HepG2 (cell line): ENCODE data around the gene CLIC3. TPM values are rescaled to one million over a fixed set of nuclear protein-coding genes. Genes with fewer than 3 reads are reported as not detected.
A peak's percentile ranks its signal among the peaks of the same experiment; 100 is the strongest.

Experiments
- ATAD3A ChIP-seq: sonication (generic); formaldehyde crosslinking; IDR thresholded peaks from 2 replicates; pipeline ENCODE4 v1.4.0; 2020; ENCODE audit warnings: missing genetic modification reagents
- DPF2 ChIP-seq: sonication (generic); formaldehyde crosslinking; IDR thresholded peaks from 2 replicates; pipeline ENCODE4 v1.4.0; 2020; ENCODE audit warnings: mild to moderate bottlenecking, low read depth, missing genetic modification reagents, borderline replicate concordance
- EEA1 ChIP-seq: sonication (generic); formaldehyde crosslinking; IDR thresholded peaks from 2 replicates; pipeline ENCODE4 v1.5.1; 2020; ENCODE audit warnings: mild to moderate bottlenecking, missing genetic modification reagents, borderline replicate concordance
- JUNB ChIP-seq: sonication (generic); formaldehyde crosslinking; IDR thresholded peaks from 2 replicates; pipeline ENCODE4 v1.8.0; 2022; ENCODE audit warnings: missing genetic modification reagents, mild to moderate bottlenecking, borderline replicate concordance
- KDM5B ChIP-seq: sonication (generic); formaldehyde crosslinking; IDR thresholded peaks from 2 replicates; pipeline ENCODE4 v1.4.0; 2020; ENCODE audit warnings: missing genetic modification reagents, mild to moderate bottlenecking, borderline replicate concordance
- PHF20 ChIP-seq: sonication (generic); formaldehyde crosslinking; IDR thresholded peaks from 2 replicates; pipeline ENCODE4 v1.5.0; 2020; ENCODE audit warnings: mild to moderate bottlenecking, missing genetic modification reagents
- RBM39 ChIP-seq: fragments of 200-400 bp; formaldehyde crosslinking; IDR thresholded peaks from one replicate; pipeline ENCODE4 v1.6.1; 2018; ENCODE audit warnings: antibody characterized with exemption, mild to moderate bottlenecking, low read depth, low read length; ENCODE audit not compliant: poor library complexity, severe bottlenecking
- RNF2 ChIP-seq: fragments of 450-650 bp; conservative IDR thresholded peaks from 2 replicates; pipeline ENCODE4 v1.6.1; 2016; ENCODE audit warnings: low read depth
- SAP130 ChIP-seq: IDR thresholded peaks from 2 replicates; pipeline ENCODE4 v1.6.1; 2016; ENCODE audit warnings: low read depth
- ZFX ChIP-seq: sonication (generic); formaldehyde crosslinking; IDR thresholded peaks from 2 replicates; pipeline ENCODE4 v1.4.0; 2020; ENCODE audit warnings: mild to moderate bottlenecking, low read depth, missing genetic modification reagents, moderate library complexity
- ZNF230 ChIP-seq: sonication (generic); formaldehyde crosslinking; IDR thresholded peaks from 2 replicates; pipeline ENCODE4 v1.4.0; 2020; ENCODE audit warnings: mild to moderate bottlenecking, missing genetic modification reagents
- ZNF296 ChIP-seq: sonication (generic); formaldehyde crosslinking; conservative IDR thresholded peaks from 2 replicates; pipeline ENCODE4 v1.5.0; 2020; ENCODE audit warnings: mild to moderate bottlenecking, missing genetic modification reagents
- ZNF598 ChIP-seq: sonication (generic); formaldehyde crosslinking; IDR thresholded peaks from 2 replicates; pipeline ENCODE4 v1.5.1; 2020; ENCODE audit warnings: mild to moderate bottlenecking, missing genetic modification reagents, borderline replicate concordance
- ZNF724P ChIP-seq: sonication (generic); formaldehyde crosslinking; IDR thresholded peaks from 2 replicates; pipeline ENCODE4 v1.8.0; 2022; ENCODE audit warnings: missing genetic modification reagents, borderline replicate concordance
- ZNF839 ChIP-seq: sonication (generic); formaldehyde crosslinking; IDR thresholded peaks from 2 replicates; pipeline ENCODE4 v1.4.0; 2020; ENCODE audit warnings: missing genetic modification reagents, mild to moderate bottlenecking, borderline replicate concordance
- ZNF879 ChIP-seq: sonication (generic); formaldehyde crosslinking; IDR thresholded peaks from 2 replicates; pipeline ENCODE4 v1.8.1; 2023; ENCODE audit warnings: missing genetic modification reagents
- polyA plus RNA-seq, 8 experiments: library from polyadenylated mRNA; depleted of rRNA in 3 of 8; stranded (reverse) in 7 of 8; unstranded in 1 of 8; fragments of >200 nt; fragmentation: Illumina TruSeq in 4 of 8; extraction: Trizol in 4 of 8; gene quantifications; 2 replicates each; pipeline versions ENCODE4 v1.2.1 to v1.2.3, GENCODE V29; 2011 to 2016; ENCODE audit warnings: low read depth in 4 of 8, missing spikeins in 1 of 8, mixed read lengths in 1 of 8; ENCODE audit not compliant: insufficient read depth in 1 of 8
- total RNA-seq, 5 experiments: library from RNA; depleted of rRNA; stranded (reverse); fragments of >200 nt; fragmentation: Illumina TruSeq; extraction: Trizol; gene quantifications; 2 replicates each; pipeline ENCODE4 v1.2.3, GENCODE V29; 2016; ENCODE audit warnings: low read depth in 1 of 5
- TF ChIP-seq, protein P1 (sequence below): sonication (generic); formaldehyde crosslinking; IDR thresholded peaks from 2 replicates; pipeline ENCODE4 v1.5.1; 2020; ENCODE audit warnings: mild to moderate bottlenecking, missing genetic modification reagents, moderate library complexity
- TF ChIP-seq, protein P2 (sequence below): IDR thresholded peaks from 2 replicates; pipeline ENCODE4 v1.6.1; 2016; ENCODE audit warnings: mild to moderate bottlenecking
- TF ChIP-seq, protein P3 (sequence below): IDR thresholded peaks from 2 replicates; pipeline ENCODE4 v1.6.1; 2016; ENCODE audit warnings: low read depth
- TF ChIP-seq, protein P4 (sequence below): sonication (generic); formaldehyde crosslinking; IDR thresholded peaks from 2 replicates; pipeline ENCODE4 v1.4.0; 2020; ENCODE audit warnings: mild to moderate bottlenecking, low read depth, missing genetic modification reagents

The CLIC3 gene
- total and polyA plus RNA-seq, 2 of the 13 experiments (the other 11 are each of a cell fraction or from before 2014, with no cell fraction given): 0.51 to 1.5 TPM

DNA sequence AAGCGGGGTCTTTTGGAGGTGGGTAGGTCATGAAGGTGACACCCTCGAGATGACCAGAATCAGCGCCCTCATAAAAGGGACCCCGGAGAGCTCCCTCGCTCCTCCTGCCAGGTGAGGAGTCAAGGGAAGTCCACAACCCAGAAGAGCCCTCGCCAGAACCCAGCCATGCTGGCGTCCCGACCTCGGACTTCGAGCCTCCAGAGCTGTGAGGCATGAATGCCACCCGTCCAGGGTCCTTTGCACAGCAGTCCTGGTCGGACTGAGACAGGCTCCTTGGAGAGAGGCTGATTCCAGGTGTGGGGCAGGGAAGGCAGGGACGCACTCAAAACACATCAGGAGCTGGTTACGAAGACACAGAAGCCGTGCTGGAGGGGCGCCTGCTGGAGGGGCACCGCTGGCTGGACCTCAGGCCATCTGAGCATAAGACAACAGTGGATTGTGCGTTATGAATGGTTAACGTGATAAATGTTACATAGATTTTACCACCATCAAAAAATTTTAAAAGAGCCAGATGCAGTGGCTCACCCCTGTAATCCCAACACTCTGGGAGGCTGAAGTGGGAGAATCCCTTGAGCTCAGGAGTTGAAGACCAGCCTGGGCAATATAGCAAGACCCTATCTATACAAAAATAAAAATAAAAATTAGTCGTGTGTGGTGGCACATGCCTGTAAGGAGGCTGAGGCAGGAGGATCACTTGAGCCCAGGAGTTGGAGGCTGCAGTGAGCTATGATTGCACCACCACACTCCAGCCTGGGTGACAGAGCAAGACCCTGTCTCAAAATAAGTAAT is 5.7 kb upstream of the CLIC3 start (continued):
- TF ChIP-seq, protein P1, sequence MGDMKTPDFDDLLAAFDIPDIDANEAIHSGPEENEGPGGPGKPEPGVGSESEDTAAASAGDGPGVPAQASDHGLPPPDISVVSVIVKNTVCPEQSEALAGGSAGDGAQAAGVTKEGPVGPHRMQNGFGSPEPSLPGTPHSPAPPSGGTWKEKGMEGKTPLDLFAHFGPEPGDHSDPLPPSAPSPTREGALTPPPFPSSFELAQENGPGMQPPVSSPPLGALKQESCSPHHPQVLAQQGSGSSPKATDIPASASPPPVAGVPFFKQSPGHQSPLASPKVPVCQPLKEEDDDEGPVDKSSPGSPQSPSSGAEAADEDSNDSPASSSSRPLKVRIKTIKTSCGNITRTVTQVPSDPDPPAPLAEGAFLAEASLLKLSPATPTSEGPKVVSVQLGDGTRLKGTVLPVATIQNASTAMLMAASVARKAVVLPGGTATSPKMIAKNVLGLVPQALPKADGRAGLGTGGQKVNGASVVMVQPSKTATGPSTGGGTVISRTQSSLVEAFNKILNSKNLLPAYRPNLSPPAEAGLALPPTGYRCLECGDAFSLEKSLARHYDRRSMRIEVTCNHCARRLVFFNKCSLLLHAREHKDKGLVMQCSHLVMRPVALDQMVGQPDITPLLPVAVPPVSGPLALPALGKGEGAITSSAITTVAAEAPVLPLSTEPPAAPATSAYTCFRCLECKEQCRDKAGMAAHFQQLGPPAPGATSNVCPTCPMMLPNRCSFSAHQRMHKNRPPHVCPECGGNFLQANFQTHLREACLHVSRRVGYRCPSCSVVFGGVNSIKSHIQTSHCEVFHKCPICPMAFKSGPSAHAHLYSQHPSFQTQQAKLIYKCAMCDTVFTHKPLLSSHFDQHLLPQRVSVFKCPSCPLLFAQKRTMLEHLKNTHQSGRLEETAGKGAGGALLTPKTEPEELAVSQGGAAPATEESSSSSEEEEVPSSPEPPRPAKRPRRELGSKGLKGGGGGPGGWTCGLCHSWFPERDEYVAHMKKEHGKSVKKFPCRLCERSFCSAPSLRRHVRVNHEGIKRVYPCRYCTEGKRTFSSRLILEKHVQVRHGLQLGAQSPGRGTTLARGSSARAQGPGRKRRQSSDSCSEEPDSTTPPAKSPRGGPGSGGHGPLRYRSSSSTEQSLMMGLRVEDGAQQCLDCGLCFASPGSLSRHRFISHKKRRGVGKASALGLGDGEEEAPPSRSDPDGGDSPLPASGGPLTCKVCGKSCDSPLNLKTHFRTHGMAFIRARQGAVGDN (CRISPR knock-in tag): peak; percentile 78
- TF ChIP-seq ZNF598 (peak; percentile 54; the same call in 1 of the 2 replicates), ZNF296 (CRISPR knock-in tag) (no peak), DPF2 (CRISPR knock-in tag) (0 out of 2 replicates have a peak, but pooled peaks have one; percentile 25), EEA1 (CRISPR knock-in tag) (no peak), ATAD3A (CRISPR knock-in tag) (no peak), RBM39 (no peak), ZFX (CRISPR knock-in tag) (no peak), SAP130 (CRISPR knock-in tag) (0 out of 2 replicates have a peak, but pooled peaks have one; percentile 17), PHF20 (CRISPR knock-in tag) (no peak), KDM5B (0 out of 2 replicates have a peak, but pooled peaks have one; percentile 35), ZNF724P (CRISPR knock-in tag) (0 out of 2 replicates have a peak, but pooled peaks have one; percentile 25), ZNF839 (CRISPR knock-in tag) (no peak), ZNF230 (CRISPR knock-in tag) (no peak), JUNB (CRISPR knock-in tag) (no peak), RNF2 (no peak), ZNF879 (no peak)
- TF ChIP-seq, protein P2, sequence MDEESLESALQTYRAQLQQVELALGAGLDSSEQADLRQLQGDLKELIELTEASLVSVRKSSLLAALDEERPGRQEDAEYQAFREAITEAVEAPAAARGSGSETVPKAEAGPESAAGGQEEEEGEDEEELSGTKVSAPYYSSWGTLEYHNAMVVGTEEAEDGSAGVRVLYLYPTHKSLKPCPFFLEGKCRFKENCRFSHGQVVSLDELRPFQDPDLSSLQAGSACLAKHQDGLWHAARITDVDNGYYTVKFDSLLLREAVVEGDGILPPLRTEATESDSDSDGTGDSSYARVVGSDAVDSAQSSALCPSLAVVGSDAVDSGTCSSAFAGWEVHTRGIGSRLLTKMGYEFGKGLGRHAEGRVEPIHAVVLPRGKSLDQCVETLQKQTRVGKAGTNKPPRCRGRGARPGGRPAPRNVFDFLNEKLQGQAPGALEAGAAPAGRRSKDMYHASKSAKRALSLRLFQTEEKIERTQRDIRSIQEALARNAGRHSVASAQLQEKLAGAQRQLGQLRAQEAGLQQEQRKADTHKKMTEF (CRISPR knock-in tag): no peak
- TF ChIP-seq, protein P3, sequence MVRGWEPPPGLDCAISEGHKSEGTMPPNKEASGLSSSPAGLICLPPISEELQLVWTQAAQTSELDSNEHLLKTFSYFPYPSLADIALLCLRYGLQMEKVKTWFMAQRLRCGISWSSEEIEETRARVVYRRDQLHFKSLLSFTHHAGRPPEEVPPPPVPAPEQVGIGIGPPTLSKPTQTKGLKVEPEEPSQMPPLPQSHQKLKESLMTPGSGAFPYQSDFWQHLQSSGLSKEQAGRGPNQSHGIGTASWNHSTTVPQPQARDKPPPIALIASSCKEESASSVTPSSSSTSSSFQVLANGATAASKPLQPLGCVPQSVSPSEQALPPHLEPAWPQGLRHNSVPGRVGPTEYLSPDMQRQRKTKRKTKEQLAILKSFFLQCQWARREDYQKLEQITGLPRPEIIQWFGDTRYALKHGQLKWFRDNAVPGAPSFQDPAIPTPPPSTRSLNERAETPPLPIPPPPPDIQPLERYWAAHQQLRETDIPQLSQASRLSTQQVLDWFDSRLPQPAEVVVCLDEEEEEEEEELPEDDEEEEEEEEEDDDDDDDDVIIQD (CRISPR knock-in tag): no peak
- TF ChIP-seq, protein P4, sequence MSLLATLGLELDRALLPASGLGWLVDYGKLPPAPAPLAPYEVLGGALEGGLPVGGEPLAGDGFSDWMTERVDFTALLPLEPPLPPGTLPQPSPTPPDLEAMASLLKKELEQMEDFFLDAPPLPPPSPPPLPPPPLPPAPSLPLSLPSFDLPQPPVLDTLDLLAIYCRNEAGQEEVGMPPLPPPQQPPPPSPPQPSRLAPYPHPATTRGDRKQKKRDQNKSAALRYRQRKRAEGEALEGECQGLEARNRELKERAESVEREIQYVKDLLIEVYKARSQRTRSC (CRISPR knock-in tag): no peak
